NCI-H524 treated with DMSO at 0.1 percent for 48 hours (cell line): Measurements from ENCODE around the gene TMEM154.

Experiments used
- DNase-seq: peaks from one replicate; lab custom pipeline; 2025; lab: John Stamatoyannopoulos, UW

Gene TMEM154, protein sequence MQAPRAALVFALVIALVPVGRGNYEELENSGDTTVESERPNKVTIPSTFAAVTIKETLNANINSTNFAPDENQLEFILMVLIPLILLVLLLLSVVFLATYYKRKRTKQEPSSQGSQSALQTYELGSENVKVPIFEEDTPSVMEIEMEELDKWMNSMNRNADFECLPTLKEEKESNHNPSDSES

DNA sequence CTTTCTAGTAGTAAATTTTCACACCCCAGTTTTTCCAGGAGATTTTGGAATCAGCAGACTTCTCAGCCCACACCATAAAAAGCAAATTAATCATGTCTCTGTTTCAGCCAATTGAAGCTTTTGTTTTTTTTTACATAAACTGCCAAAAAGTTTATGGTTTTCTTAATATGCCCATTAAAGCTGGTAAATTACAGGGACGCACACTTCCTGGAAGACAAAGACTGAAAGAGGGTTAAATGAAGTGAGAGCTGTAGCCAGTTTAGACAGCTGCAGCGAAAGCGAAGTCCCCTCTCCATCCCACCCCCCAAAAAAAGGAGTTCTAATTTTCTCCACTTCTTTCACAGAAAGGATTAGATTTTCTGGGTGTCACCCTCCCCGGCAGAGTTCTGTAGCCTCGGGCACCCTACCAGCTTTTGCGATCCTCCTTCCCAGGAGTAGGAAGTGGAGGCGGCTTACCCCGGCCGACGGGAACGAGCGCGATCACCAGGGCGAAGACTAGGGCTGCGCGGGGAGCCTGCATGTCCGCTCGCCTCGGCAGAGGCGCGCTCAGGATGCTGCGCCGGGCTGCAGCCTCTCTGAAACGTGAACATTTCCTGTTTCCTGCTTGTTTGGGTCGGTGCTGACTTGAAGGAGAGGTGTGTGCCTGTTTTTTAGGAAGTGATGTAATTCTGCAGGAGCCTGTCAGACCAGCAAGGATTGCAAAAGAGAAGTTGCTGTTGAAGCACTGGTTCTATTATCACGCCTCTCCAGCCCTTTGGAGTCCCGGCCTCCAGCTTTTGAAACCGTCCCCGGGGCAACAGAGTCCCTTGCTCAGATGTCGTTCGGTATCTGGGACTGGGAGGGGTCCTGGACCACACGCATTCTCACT lies at the start of gene TMEM154:
Gene TMEM154 (minus strand): TSS at position 584 of the 868 bp plus-strand sequence. CDS start 64 bp downstream, at position 520.
- no peak for DNase-seq

DNA sequence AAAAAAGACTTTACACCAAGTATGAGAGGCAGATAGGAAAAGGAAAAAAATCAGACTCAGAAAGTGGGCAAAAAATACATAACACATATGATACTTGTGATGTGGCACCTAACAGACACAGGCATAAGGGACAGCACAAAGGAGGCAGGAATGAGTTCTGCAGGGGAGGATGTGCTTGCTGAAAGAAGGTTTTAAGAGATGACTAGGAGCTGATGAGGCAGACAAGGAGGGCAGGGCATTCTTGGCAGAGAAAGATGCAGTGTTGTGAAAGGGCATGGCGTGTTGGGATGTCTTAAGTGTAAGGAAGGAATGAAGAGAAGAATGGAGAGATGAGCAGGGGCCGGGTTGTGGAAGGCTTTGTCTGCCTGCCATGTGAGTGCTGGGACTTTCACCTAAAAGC lies 49.7 kb upstream of the TMEM154 start:
- DNase-seq = no peak

DNA sequence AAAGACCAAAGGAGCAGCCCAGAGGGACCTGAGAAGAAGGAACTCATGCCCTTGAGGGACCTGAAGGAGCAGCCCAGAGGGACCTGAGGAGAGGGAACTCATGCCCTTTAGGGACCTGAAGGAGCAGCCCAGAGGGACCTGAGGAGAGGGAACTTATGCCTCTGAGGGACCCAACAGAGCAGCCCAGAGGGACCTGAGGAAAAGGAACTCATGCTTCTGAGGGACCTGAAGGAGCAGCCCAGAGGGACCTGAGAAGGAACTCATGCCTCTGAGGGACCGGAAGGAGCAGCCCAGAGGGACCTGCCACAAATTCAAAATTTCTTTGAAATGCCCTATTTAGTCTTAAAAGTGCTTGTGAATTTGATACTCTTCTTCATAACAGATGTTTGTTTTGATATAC lies 48.5 kb upstream of the TMEM154 start:
- no peak for DNase-seq

DNA sequence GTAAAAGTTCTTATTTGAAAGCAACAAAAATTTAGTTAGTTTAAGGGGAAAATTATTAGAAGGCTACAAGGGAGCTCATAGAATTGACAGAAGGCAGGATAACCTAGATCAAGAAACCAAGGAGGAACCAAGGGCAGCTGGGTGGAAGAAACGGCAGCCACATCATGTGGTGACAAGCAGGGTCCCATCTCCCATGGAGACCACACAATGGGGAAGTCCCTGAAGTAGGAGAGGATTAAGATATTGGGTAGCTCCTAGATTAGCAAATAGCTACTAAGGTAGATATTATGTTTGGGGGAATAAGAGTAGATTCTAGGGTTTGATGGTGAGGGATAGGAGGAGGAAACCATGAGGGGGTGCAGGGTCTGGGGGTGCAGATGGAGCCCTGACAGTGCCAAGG lies 48.0 kb upstream of the TMEM154 start:
- no peak for DNase-seq

DNA sequence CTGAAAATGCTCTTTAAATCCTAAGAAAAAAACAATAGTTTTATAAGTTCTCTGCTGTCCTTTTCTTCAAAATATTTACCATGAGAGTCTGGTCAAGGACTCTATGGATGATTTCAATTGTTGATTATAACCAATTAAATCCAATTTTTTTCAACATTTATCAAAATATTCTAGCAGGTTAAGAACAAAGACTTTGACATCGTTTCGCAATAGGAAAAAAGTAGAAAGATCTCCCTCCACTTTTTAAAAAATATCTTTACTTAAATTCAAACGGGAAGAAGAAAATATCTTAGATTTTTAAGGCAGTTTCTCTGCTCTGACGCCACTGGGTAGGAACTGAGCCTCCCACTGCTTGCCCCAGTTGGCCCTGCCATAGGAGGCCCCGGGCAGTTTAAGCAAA lies 44.7 kb upstream of the TMEM154 start:
- DNase-seq = no peak

DNA sequence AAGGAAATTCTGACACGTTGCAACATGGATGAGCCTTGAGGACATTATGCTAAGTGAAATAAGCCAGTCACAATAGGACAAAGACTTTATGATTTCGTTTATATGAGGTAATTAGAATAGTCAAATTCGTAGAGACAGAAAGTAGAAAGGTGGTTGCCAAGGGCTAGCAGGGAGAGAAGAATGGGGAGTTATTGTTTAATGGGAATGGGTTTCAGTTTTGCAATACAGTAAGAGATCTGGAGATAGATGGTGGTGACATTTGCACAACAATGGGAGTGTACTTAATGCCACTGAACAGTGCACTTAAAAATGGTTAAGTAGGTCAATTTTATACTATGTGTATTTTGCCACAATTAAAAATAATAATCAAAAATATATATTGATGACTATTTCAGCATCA lies 43.4 kb upstream of the TMEM154 start:
- DNase-seq = no peak

DNA sequence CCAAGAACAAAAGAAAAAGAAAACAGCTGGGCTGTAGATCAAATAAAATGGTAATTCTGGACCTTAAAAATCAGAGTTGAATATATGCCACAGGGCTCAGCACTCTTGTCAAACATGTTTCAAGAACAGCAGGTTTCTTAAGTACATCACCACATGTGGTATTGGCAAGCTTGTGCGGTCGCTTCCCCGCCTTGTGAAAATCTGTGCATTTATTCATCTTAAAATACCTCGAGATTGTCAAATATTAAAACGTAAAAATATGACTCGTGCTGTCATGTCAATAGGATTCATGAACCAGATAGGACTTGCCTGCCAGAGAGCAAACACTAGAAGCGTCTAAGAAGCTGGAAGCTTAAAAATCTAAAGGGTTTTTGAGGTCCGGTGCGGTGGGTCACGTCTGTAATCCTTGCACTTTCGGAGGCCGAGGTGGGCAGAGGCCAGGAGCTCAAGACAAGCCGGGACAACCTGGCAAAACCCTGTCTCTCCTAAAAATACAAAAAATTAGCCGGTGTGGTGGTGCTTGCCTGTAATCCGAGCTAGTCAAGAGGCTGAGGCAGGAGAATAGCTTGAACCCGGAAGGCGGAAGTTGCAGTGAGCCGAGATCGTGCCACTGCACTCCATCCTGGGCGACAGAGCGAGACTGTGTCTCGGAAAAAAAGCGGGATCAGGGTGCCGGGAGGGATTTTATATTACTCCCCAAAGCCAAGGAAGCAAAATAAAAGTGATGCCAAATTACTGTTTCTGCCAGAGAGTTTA lies 40.2 kb upstream of the TMEM154 start:
- no peak for DNase-seq

DNA sequence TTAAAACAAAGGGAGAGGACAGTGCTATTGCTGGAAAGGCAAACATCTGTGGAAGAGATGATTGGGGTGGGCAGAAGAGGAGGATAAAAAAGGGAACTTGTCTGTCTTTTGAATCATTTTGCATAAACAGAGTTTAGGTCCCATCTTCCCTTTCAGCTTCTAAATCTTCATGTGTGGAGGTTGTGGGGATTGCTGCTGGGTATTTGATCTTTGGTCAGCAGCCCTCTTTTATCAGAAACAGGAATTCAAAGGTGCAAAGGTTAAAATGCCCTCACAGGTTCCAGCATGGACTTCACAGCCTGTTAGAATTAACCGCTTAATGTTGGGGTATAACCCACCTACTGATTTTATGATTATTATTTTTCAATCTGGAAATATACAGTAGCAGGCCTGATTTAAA lies 39.5 kb upstream of the TMEM154 start:
- DNase-seq = no peak

DNA sequence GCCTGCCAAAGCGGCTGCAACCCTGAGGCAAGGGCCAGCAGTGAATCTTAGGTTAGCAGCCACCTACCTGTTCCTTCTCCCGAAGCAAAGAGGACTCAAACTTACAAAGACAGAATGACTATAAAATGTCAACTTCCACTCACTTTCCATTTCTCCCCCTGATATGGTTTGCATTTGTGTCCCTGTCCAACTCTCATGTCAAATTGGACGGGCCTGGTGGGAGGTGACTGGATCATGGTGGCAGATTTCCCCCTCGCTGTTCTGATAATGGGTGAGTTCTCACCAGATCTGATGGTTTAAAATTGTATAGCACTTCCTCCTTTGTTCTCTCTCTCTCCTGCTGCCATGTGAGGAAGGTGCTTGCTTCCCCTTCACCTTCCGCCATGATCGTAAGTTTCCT lies 35.3 kb upstream of the TMEM154 start:
- no peak for DNase-seq

DNA sequence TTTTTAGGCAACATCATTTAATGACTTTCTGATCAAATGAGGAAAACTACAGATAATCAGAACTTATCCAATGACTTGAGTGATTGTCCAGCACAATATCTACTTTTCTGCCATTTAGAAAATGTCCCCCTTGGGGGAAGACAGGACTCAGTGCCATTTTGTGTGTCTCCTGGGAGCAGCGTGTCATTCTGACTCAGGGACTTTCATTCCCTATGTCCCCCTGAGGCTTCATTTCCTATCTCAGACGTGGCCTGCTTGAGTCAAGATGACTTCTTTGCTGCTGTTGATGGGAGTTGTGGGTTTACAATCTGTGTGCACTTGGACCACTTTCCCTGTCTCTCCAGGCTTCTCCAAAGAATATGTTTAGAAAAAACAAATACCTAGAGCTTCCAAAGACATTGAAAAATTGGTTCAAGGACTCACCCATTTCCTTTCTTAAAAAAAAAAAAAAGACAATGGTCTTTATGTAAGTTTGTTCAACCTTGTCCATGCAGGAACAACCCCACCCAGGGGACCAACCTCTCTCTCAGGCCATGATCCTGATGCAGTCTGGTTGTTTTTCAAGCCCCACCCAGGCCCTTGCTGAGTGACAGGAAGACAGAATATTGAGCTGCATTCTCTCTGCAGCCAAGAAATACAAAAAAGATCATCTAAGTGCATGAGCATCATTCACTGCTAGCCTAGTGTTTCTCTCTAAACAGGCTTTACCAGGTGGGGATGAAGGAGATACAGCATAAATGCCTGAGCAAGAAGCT lies 34.3 kb upstream of the TMEM154 start:
- no peak for DNase-seq

DNA sequence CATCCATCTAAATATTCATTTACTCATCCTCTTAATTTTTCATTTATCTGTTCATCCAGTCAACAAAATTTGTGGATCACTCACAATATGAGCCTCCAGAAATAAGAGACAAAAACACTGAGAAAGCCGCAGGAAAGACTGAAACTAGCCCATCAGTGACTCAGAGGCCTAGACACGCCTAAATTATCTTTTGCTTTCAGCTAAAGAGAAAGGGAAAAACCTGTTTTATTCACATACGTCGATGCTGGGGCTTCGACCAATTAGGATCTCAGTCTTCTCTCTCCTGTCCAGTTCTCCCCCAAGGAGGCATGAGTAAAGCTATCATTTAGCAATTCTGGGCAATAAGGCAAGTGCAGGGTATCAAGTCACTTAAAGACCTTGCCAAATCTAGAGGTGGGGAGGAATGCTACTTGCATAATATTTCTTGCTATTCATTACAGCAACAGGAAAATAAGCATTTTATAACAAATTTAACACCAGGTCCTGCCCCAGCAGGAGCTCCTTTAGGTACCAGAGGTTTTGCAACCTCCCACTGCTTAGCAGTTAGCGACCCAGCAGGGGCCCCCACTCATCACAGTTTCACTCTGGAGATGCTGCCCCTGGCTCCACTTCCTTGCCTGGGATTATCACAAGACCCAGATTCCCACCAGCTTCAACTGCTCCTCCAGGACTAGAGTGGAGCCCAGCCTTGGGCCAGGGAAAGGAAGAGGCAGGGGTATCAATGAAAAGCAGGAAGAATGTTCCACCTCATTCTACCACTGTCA lies 30.1 kb upstream of the TMEM154 start:
- no peak for DNase-seq

DNA sequence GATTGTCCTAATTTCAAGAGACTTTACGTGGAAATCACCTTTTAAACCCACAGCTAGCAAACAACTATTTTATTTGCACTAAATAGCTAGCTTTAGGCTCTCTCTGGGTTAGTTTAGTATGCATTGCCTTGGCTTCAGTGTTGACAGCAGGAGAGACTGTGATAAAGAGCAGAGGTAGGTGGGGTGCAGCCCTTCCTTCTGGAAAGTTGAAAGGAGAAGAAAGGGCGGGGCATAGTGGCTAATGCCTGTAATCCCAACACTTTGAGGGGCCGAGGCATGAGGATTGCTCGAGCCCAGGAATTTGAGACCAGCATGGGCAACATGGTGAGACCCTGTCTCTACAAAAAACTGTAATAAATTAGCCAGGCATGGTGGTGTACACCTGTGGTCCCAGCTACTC lies 29.0 kb upstream of the TMEM154 start:
- no peak for DNase-seq

DNA sequence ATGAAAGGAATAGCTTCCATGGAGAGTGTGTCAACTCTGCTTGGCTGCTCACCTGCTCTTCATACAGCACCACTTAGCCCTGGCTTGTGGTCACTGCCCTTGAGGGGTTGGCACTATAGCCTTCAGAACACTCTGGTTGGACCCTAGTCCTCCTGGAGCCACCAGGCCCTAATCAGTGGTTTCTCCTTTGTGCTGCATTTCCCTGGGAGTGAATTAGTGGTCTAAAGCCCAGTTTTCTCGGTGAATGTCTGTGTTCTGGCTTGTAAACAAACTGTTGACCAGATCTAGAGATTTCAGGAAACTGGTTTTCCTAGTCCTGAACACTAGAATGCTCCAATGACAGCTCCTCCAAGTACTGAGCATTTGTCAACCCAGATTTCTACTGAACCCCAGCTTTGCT lies 28.6 kb upstream of the TMEM154 start:
- DNase-seq = no peak

DNA sequence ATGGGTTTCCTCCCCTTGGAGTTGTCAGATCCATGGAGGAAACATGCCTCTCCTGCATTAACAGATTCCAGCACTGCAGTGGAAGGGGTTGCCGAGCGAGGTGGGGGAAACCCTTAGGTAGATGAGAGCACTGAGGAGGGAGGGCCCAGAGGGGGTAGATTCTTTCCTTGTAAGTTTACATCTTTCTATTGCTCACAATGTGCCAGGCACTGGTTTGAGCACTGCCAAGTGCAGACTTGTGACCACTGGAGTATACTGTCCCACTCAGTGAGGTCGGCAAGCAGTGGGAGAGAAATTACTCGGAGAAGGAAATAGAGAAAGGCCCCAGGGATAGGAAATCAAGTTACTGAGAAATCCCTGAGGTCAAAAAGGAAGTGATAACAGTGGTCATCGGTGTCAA lies 27.8 kb upstream of the TMEM154 start:
- no peak for DNase-seq

DNA sequence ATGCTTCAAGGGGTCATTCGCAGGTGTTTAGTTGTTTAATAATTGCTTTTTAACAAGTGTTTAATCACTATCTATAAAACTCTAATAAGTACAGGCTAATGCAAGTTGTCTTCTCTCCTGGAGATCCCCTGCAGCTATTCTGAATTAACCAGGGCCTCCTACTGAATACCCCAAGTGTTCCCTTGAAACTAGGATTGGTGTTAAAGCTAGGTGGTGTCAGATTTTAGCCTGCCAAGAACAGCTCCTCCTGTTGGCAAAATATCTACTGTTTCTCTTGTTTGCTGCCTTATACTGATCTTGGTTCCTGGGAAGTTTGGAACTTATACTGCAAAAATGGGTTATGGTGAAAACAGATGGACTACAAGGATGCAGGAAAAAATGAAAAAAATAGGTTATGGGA lies 26.1 kb upstream of the TMEM154 start:
- no peak for DNase-seq

DNA sequence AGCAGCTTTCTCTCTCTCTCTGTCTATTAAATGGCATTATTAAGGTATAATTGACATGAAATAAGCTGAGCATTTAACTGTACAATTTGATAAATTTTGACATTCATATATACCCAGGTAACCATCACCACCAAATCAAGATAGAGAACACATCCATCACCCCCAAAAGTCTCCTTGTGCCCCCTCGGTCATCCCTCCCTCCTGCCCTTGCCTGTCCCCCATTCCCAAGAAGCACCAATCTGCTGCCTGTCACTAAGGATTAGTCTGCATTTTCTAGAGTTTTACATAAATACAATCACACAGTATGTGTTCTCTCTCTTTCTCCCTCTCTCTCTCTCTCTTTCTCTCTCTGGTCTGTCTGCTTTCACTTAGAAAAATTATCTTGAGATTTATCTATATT lies 25.0 kb upstream of the TMEM154 start:
- DNase-seq = no peak

DNA sequence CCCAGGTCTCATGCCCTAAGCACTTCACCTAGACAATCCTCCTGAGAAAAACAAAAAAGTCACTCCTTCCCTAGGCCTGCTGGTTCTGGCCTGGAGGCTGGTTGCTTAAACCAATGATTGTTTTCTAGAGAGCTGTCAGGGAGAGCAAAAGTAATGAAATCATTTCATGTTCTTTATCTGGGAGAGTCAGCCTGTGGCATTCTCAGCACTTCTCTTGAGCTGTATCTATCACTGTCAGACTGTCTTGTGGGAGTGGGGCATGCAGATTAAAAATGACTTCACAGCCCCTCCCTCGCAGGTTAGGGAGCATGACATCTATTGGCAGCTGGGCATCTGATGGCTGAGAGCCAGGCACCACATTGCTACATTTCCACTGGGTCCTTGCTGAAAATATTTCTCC lies 20.4 kb upstream of the TMEM154 start:
- no peak for DNase-seq

DNA sequence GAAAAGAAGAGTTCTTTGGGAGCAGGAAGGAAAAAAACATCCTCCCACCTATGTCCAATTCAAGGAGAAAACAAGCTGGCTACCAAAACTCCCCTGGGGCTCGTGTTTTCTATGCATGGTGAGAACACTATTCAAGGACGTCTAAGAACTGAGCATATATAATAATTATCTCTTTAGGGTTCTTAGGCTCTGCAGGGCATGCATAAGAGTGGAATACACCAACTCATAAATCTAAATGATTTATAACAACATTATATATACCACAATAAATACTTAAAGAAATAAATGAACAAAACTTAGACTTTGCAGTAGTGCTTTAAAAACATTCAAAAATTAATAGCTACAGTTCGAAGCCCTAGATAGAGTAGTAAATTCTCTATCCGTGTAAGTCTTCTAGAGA lies 19.5 kb upstream of the TMEM154 start:
- no peak for DNase-seq

DNA sequence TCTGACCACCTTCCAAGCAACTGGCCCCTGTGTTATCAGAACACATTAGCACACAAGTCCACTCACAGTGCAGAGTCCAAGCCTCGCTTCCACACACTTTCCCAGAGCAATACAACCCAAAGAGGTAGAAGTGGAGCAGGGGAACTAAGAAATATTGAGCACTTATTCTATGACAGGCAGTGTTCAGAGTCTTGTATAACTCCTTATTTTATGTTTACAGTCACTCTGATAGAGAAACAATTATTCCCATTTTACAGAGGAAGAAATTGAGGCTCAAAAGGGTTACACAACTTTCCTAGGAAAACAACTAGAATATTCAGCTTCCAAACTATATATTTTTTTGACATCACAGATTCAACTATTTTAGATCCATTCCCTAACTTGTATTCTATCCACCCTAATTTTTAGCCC lies 18.3 kb upstream of the TMEM154 start:
- DNase-seq = no peak

DNA sequence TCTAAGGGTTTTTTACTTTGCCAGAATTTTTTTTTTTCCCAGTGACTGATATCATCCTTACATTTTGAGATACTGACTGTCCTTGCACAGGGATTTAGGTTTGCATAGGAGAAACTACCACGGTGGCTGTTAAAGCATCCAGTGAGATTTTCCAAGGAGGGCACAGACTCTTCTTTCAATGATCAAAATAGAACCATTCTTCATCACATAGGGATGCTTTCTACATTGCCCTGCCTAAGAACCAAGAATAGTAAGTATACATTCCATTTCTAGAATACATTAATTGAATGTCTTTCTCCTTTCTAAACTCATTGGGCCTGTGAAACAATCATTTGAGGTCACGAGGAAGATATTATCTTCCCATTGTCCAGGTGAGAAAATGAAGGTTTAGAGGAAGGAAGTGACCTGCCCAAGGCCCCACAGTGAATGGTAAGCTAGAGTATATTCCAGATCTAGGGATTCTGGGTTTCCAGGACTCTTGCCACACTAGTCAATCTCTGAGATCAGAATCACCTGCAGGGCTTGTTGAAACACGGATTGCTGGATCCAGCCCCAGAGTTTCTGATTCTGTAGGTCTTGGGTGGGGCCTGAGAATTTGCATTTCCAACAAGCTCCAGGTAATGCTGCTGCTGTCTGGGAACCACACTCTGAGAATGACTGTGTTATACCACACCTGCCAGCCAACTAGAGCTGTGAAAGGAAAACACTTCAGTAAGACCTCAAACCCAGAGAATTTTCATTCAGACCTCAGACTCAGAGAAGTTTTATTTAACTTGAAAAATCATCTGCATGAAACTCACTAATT lies 17.7 kb upstream of the TMEM154 start:
- DNase-seq = no peak
